ENCODE results near the gene UBE4B.

The UBE4B gene

DNA sequence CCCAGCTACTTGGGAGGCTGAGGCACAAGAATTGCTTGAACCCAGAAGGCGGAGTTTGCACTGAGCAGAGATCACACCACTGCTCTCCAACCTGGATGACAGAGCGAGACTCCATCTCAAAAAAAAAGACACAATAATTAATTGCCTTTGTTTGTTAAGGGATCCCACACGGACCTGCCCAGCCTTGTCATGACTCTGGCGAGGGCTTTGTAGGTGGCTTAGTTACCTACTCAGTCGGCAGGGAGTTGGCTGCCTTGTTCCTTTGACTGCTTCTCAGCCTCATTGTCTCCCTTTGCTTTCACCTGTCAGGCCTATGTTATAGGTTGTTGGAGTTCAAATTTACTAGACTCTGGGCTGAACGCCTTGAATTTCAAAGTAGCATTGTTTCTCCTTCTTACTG lies 82.0 kb downstream of the UBE4B start:
- no peak for DNase-seq (ENCODE audit: low read depth in 2 of 2)

DNA sequence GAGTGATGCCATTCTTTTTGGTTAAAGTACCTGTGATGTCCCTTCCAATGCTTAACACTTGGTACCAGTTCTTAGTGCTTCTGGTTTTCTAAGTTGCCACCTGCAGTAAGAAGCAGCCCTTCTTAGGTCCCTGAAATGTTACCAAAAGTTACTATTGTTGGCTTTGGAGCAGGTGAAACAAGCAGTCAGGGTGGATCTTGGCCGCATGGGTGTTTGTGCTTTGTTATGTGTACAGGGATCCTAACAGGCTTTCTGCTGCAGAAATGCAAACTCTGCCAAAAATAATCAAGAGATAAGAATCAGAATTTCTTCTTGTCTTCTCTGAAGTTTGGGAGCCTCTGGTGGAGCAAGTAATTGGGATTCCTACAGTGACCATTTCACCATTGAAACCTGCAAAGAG lies 84.4 kb downstream of the UBE4B start:
- no peak for DNase-seq (ENCODE audit: low read depth in 2 of 2)

DNA sequence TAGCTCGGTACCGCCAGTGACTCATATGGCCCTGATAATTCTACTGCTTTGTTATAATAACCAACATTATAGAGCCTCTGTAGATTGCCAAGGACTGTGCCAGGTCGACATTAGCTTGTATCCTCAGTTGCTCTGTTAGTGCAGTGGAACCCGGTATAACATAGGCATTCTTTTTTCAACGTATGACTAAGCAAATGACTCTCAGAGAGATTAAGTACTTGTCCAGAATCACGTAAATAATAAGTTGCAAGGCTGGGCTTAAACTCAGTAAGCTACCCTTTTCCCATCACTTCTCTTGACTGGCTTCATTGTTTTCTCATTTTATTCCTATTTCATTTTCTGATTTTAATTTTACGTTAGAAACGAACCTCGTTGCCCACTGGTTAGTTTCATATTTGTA lies 85.1 kb downstream of the UBE4B start:
- DNase-seq (ENCODE audit: low read depth in 2 of 2) = no peak

DNA sequence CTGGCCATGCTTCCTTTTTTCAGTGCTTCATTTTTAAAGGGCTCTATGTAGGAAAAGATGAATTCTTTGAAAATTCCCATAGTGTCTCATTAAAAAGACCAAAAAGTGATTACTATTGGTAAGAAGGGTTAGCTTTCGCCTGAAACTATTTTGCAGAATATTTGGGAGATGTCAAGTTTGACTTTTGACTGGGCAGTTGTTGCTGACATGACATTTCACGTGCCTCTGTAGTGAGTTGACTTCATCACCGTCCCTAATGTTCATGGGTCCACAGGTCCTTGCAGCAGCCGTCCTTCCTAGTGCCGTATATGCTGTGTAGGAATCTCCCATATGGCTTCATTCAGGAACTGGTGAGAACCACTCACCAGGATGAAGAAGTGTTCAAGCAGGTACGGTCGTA lies 88.9 kb downstream of the UBE4B start:
- DNase-seq (ENCODE audit: low read depth in 2 of 2) = no peak

DNA sequence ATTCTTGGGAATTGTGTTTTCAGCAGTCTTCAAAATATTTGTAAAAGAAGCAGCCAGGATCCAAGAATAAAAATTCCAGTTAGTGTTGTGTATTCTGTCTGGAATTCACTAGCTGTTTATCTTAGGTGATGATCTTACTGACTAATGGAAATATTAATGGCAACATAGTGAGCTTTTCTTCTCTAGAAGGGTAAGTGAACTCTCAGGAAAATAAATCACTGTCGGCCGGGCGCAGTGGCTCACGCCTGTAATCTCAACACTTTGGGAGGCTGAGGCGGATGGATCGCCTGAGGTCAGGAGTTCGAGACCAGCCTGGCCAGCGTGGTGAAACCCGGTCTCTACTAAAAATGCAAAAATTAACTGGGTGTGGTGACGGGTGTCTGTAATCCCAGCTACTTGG lies 90.2 kb downstream of the UBE4B start:
- DNase-seq (ENCODE audit: low read depth in 2 of 2) = peak in 1 of 2 experiments; percentile 18

DNA sequence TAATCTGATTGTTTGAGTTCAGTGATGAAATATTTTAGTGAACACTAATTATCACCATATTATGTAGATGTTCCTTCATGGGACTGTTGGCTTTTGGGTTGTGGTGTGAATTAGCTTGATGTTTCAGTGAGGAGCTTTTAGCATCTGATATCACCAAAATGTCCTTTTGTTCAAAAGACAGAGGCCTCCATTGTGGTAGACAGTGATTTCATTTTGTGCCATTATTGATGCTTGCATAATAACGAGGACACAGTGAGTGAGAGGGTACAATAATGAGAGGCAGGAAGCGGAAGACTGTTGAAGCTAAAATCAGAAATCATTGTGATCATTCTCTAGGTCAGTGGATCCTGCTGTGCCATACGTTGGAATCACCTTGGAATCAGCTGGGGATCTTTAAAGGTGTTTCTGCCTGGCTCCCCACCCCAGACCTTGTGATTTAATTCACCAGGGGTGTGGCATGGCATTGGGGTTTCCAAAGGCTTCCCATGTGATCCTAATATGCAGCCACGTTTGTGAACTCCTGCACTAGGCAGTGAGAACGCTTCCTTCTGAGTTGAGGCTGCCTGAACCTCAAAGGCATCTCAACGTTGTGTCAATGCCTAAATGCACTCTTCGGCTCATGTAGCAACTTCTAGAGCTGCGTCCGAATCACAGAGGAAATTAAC lies 95.5 kb downstream of the UBE4B start:
- DNase-seq (ENCODE audit: low read depth in 2 of 2) = no peak

DNA sequence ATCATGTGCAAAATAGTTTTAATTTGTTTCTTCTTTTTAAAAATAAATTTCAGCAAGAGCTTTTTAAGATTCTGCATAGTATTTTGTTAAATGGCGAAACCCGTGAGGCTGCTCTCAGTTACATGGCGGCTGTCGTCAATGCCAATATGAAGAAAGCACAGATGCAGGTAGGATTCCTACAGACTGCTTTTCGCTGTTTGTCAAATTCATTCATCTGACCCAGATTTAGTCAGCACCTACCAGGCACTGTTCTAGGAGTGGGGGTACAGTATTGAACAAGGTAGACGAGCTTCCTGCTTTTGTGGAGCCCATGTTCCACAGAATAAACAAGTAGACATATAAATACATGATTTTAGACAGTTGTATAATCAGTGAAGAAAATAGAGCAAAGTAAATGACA lies 99.6 kb downstream of the UBE4B start:
- DNase-seq (ENCODE audit: low read depth in 2 of 2) = no peak

DNA sequence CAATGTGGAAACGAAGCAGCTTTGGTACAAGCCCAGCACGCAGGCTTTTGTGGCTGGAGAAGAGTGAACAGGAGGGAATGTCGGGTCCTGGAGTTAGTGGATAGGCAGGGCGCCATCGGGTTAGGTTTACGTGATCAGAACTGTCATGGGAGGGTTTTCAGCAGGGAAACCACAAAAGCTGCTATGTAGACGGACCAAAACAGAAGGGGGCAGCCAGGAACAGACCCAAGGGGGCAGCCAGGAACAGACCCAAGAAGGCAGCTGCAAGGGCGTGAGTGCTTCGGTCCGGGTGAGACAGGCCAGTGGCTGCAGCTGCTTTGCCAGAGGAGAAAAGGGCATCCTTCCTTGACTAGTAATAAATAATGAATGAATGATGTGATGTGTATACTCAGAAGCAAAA lies 100.1 kb downstream of the UBE4B start:
- DNase-seq (ENCODE audit: low read depth in 2 of 2) = no peak

DNA sequence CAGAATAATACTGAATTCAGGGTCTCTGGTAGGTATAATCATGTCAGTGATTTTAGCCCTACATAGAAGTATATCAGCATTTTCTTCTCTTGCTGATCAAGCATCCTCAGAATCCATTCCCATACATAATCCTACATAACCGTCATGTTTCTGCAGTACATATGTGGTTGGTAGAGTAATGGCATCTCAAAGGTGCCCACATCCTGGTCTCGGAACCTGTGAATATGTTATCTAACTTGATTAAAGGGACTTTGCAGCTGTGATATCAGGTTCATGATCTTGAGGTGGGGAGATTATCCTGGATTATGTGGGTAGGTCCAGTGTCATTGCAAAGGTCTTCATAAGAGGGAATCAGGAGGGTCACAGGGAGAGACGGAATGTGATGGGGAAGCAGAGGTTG lies 108.2 kb downstream of the UBE4B start:
- no peak for DNase-seq (ENCODE audit: low read depth in 2 of 2)

DNA sequence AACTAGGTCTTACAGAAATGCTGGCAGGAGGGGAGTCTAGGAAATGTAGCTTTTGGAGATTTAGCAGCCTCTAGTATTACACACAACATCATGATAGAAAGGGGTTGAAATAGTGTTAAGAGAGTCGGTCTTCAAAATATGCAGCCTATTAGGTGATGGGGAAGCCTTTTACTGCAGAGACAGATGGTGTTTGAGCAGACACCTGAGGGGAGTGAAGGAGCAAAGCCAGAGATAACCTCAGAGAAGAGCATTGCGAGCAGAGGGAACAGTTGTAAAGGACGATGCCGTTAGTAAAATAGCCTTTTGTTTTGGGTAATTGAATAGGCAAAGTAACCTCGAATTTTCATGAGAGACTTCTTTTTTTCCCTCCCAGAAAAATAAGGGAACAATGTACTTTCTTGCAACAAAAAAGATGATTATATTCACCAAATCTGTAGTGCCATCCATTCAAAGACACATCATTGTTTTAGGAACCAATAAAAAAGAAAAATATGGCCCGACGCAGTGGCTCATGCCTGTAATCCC lies 111.3 kb downstream of the UBE4B start:
- DNase-seq (ENCODE audit: low read depth in 2 of 2) = no peak

DNA sequence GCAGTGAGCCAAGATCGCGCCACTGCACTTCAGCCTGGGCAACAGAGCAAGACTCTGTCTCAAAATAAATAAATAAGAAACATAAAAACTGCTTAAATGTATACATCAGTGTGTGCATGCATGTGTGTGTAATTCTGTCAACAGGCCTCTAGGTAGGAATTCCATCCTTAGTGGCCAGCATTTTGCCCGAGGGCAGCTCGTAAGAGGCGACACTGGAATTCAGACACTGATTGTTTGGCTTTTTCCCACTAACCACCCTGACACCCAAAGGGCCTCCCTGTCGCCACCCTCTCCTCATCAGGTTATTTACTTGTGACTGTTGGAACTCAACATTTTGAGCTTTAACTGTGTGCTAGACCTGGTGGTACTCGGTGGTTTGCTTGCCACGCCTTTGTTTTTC lies 113.6 kb downstream of the UBE4B start:
- DNase-seq (ENCODE audit: low read depth in 2 of 2) = no peak

DNA sequence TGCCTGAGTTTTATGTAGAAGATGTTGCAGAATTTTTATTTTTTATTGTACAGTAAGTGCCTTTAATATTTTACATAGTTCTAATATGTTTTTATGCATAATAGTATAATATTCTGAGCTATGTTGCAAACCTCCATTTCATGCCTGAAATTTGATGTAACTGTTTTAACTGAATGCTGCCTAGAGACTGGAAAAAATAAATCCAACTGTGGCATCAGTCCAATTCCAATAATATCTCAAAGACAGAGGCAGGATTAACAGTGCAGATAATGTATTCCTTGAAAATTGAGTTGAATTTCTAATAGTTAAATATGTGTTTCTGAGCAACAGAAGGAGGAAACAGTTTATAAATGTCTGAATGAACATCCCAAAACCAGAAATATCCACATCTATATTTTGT lies 116.5 kb downstream of the UBE4B start:
- DNase-seq (ENCODE audit: low read depth in 2 of 2) = no peak

DNA sequence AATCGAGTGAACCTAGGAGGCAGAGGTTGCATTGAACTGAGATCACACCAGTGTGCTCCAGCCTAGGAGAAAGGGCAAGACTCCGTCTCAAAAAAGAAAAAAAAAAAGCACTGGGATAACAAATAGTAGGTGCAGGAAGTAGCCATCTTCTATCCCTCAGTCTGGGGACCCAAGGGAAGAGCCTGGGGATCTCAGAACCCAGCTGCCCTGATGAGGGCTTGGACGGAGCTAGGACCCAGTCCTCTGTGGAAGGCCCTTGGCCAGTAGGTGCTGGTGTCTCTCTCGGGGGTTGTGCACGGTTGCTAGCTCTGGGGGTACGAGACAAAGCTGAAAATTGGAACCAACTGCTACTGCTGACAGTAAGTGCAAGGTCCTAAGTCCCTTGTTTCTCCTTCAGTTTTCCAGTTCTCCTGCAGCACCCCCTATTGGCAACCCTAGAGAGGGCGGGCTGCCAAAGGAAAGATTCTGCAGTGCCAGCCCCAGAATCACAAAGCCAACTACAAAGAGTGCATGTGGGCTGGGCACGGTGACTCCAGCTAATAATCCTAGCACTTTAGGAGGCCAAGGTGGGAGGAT lies 120.0 kb downstream of the UBE4B start:
- DNase-seq (ENCODE audit: low read depth in 2 of 2) = peak in 1 of 2 experiments; percentile 9

DNA sequence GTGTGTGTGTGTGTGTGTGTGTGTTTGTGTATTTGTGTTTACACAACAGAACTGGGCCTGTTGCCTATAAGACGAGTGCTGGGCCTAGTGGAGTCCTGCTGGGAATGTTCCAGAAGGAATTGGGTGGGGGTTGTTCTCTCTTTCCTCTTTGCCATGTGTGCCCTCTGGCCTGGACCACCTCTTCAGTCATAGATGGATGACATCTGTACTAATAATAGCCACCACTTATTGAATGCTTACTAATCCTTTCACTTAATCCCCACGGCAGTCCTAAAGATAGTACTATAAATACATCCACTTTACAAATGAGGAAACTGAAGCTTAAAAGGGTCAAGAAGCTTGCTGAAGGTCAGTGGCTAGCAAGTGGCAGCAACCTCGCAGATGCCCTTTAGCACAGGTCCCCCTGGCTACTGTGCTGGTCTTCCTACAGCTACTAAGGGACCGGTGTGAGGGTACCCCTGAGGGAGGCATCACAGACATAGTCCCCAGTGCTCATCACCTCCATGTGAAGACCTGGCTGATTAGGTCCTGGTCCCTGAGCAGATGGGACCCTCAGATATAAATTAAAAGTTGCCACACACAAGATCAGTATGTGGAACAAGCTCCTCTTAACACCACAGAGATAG lies 122.4 kb downstream of the UBE4B start:
- DNase-seq (ENCODE audit: low read depth in 2 of 2) = no peak

DNA sequence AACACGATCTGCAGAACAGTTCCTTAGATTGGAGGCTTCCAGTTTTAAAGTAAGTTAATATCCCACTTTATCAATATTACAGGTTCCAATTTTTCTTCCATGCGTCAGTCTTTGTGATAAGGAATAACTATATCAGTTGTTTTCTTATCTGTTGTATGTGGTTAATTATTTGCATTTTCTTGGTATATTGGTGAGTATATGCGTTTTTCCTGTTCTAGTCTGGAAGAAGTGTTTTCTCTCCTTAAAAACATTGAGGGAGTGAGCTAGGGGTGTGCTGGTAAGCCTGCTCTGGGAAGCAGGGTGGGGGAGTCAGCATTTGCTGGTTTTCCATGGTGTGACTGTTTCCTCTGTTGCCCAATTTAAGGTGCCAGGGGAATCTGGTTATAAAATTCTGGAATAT lies 127.4 kb downstream of the UBE4B start:
- no peak for DNase-seq (ENCODE audit: low read depth in 2 of 2)

DNA sequence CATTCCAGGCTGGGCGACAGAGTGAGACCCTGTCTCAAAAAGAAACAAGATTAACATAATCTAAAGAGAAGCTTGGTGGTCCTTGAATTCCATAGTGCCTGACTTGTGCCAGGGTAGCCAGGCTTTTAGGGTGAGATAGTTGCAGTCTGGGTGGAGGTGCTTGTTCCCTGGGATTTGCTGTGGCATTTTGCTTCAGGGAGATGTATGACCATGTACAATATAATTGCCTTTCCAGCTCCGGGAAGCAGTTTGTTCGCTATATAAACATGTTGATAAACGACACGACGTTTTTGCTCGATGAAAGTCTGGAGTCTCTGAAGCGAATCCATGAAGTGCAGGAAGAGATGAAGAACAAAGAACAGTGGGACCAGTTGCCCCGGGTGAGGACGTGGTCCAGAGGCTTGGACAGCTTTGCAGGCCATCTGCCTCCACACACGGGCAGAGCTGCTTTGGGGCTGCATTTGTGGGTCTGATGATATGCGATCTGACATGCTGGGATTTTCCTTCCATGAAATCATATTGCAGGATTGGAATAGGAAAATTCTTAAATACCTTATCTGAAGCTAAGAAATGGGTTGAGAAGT lies 128.2 kb downstream of the UBE4B start:
- no peak for DNase-seq (ENCODE audit: low read depth in 2 of 2)

DNA sequence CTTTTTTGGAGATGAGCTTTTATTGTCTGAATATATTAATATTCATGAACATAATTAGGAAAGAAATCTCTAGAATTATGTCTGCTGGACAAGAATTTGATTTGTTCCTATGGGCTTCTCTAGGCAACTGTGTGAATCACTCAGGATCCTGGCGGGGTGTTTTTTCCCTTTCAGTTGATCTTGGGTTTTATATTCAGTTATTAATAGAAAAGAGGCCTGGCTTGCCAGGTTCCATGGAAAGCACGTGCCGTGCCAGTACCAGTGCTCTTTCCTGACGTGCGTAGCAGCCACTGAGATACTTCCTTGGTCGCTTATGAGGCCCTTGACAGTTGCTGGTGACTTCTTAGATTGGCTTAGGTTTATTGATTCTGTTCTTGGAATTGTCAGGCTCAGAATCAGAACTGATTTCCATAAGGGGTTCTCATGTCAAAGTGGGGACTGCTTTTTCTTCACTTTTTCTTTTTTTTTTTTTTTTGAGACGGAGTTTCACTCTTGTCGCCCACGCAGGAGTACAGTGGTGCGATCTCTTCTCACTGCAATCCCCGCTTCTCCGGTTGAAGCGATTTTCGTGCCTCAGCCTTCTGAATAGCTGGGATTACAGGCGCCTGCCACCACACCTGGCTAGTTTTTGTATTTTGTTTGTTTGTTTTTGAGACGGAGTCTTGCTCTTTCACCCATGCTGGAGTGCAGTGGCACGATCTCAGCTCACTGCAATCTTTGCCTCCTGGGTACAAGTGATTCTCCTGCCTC lies 129.0 kb downstream of the UBE4B start:
- no peak for DNase-seq (ENCODE audit: low read depth in 2 of 2)

DNA sequence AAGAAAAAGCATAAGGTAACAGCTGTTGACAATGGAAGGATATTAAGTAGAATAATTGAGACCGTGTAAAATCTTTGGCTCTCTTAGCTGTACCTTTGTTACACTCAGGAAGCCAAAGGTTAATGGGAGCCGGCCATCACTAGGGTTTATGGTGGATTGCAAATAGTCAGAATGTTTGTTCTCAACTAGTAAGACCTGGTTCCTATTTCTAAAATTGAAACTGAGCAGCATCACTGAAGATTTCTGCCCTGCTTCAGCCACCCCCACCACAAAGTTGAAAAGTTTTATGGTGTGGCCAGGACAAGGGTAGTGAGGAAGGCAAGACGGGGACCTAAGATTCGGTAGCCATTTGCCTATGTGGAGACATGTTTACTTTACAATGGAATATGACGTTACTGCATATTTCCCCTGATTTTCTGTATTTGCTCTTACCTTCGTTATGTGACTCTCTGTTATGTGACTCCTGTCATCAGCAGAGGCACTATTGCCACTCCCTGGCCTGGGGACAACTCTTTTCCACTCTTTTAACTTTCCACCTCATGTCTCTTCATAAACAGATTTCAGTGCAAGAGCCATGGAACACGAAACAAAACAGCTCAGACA lies 136.3 kb downstream of the UBE4B start:
- DNase-seq (ENCODE audit: low read depth in 2 of 2) = no peak

DNA sequence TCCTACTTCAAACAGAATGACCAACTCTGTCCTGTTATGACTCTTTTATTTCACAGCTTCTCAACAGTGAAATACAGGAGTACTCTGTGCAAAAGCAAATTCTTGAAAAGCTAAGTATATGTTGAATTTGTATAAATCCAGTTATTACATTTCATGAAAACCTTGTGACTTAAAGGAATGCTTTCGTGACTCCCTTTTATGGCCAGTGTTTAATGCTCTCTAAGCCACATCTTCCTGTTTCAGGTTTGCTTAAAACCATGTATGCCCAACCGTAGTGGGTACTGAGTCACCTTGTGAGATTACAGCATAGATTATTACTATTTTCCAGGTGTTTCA lies 137.4 kb downstream of the UBE4B start:
- no peak for DNase-seq (ENCODE audit: low read depth in 2 of 2)

DNA sequence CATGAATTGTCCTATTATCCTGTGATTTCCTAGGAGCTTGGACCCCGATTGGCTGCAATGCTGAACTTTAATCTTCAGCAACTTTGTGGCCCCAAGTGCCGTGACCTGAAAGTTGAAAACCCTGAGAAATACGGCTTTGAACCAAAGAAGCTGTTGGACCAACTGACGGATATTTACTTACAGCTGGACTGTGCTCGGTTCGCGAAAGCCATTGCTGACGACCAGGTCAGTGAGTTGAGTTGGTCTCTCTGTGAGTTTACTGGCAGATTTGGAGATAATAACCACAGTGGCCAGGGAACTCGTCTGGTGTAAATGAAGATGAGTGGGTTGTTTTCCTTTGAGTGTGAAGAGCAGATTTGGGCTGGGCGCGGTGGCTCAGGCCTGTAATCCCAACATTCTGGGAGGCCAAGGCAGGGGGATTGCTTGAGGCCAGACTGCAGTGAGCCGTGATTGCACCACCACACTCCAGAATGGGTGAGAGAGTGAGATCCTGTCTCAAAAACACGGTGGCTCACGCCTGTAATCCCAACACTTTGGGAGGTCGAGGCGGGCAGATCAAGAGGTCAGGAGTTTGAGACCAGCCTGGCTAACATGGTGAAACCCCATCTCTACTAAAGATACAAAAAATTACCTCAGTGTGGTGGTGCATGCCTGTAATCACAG lies 138.5 kb downstream of the UBE4B start:
- no peak for DNase-seq (ENCODE audit: low read depth in 2 of 2)

DNA sequence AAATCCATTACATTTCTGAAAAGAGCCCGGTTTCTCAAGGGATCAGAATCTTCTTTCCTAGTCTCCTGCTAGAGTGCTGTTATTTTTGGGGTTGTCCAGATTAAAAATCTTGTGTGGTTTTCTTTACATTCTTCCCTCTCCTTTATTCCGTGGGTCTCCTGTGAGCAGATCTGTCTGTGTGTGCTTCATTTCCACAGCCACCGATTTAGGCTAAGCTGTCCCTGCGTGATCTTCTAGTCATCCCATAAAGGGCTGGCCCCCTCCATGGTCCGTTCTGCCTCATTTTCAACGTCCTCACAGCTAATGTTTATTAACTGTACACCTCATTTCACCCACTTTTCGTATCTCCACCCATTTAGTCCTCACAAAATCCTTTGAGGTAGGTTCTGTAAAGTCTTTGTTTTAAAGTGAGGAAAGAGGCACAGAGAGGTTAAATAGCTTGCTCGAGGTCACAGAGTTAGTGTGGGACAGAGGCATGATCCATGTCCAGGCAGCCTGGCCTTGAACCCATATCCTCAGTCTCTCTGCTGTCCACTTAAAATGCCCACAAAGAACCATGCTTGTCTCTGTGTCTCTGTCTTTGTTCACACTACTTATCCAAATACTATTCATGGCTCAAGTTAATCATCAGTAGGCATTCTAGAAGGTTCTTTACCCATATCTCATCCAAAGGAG lies 139.4 kb downstream of the UBE4B start:
- DNase-seq (ENCODE audit: low read depth in 2 of 2) = no peak
